GM18526 (cell line): ENCODE measurements around the gene SMG6.

Experiments
- POLR2A ChIP-seq: IDR thresholded peaks from 3 replicates; pipeline ENCODE4 v1.6.1; 2011; ENCODE audit not compliant: insufficient read length; ENCODE audit errors: extremely low read depth

The SMG6 gene

DNA sequence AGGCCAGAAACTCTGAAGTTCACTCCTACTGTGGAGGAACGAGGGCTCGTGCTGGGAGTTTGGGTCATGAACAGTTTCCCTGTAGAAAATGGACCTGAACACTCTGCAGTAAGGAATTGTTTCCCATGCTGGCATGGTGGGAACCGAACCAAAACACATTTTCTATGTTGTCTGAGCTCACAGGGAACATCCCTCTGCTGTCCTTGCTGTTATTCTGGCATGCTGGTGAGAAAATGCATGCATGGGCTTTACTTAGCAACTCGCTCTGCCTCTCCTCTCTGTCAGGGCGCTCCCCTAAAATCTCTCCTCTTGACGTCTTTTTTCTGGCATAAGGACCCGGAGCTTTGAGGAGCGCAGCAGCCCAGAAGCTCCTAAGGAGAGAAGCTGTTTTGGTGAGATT lies 283.9 kb downstream of the SMG6 start:
- TF ChIP-seq POLR2A: no peak

DNA sequence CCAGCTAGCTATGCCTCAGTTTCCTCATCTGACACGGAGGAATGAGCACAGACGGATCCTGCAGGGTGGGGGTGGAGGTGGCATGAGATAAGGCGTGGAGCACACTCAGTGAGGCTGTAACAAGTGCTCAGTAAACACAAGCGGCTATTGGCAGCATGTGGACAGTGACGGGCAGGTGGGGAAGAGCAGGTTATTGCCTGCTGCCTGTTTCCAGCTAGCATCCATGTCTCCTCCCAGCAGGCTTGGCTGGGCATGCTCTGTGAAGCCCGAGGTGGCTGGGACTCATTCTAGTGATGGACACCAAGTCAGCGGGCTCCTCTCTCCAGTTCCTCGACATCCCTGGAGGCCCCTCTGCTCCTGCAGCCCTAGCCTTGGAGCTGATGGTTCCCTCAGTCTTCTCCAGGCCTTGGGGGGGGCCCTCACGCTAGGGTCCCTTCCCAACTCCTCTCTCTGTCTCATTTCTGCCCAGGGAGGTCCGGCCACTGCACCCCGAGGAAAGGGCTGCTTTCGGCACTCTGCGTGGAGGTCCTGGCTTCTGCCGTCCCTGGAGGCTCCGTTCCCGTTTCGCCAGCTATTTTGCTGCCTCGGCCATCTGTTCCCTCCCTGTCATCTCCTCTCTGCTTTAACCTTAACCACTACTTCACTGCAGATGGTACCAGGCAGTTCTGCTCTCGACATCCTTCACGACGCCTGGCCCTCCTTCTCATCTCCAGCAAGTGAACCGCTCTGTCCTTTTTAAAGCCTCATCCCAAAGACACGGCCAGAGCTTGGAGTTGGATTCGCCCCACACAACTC lies 284.7 kb downstream of the SMG6 start:
- TF ChIP-seq POLR2A: no peak

GRCh38 chr17:2017274-2017941 lies 286.2 kb downstream of the SMG6 start:
- TF ChIP-seq POLR2A: no peak

- no peak for TF ChIP-seq POLR2A
Measured at GRCh38 chr17:2016494-2016893, 287.1 kb downstream of the SMG6 start.

DNA sequence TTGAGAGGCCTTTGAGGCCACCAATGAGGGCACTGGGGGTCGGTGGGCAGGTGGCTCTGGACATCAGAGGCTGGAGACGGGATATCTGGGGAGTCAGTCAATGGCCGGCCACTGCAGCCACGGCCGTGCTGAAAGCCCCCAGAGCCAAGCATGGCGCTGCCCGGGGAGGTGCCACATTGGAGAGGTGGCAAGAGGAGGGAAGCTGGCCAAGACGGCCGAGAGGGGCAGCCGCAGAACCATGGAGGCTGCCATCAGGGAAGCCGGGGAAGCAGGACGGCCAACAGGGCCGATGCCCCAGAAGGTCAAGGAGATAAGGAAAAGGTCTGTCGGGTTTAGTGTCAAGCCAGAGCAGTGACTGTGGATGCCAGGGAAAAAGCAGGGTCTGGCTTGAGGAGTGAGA lies 288.3 kb downstream of the SMG6 start:
- no peak for TF ChIP-seq POLR2A

GRCh38 chr17:2013994-2014317 lies 289.6 kb downstream of the SMG6 start:
- TF ChIP-seq POLR2A: no peak

DNA sequence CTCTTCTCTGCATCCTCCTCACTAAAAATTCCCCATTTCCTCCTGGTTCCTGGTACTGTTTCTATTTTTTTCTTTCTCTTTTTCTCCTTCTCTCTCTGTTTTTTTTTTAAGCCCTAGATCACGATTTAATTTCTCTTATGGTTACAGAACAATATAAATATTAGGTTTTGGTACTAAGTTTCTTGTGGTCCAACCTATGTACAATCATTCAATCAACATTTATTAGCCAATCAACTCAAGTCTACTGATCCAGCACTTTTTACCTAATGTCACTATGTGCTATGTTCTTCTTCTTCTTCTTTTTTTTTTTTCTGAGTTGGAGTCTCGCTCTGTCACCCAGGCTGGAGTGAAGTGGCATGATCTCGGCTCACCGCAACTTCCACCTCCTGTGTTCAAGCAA lies 291.1 kb downstream of the SMG6 start:
- TF ChIP-seq POLR2A: no peak

GRCh38 chr17:2011411-2012371 lies 291.9 kb downstream of the SMG6 start:
- TF ChIP-seq POLR2A: no peak
